Fibroblast of lung (primary cell): Measurements from ENCODE around the gene DGKG. TPM values are rescaled to one million over a fixed set of nuclear protein-coding genes. Genes with fewer than 3 reads are reported as not detected.

Experiments
- DNase-seq, 2 donors: peaks; one replicate each; pipeline versions ENCODE4 v3.0.0 to v3.0.0-alpha.2; 2010; ENCODE audit warnings: low read depth in 2 of 2
- H2AFZ ChIP-seq: 2 replicates; pipeline ENCODE4 v1.5.1; 2012; ENCODE audit warnings: low read length, control low read depth, inconsistent platforms
- H3K27ac ChIP-seq: 2 replicates; pipeline ENCODE4 v1.5.1; 2011; ENCODE audit warnings: low read length, control low read depth; ENCODE audit not compliant: insufficient read depth
- H3K27me3 ChIP-seq: 2 replicates; pipeline ENCODE4 v1.5.1; 2011; ENCODE audit warnings: mild to moderate bottlenecking, low read length; ENCODE audit not compliant: control insufficient read depth, insufficient read depth
- H3K36me3 ChIP-seq: 2 replicates; pipeline ENCODE4 v1.5.1; 2011; ENCODE audit warnings: low read length; ENCODE audit not compliant: control insufficient read depth, insufficient read depth
- H3K4me1 ChIP-seq: 2 replicates; pipeline ENCODE4 v1.5.1; 2011; ENCODE audit warnings: low read length; ENCODE audit not compliant: control insufficient read depth, insufficient read depth; ENCODE audit errors: extremely low read depth
- H3K4me2 ChIP-seq: 2 replicates; pipeline ENCODE4 v1.5.1; 2011; ENCODE audit warnings: low read length, control low read depth; ENCODE audit not compliant: insufficient read depth; ENCODE audit errors: extremely low read depth
- H3K4me3 ChIP-seq, 4 experiments: fragments of 200-600 bp in 1 of 4; sonication (generic) in 1 of 4; replicated peaks in 1 of 4; 2 replicates each; pipeline ENCODE4 v1.5.1; 2011 to 2016; ENCODE audit warnings: low read length in 4 of 4, low read depth in 3 of 4, mild to moderate bottlenecking in 3 of 4, control low read depth in 2 of 4, inconsistent platforms in 1 of 4, mixed read lengths in 1 of 4; ENCODE audit not compliant: insufficient read depth in 1 of 4; ENCODE audit errors: control extremely low read depth in 1 of 4
- H3K79me2 ChIP-seq: 2 replicates; pipeline ENCODE4 v1.5.1; 2012; ENCODE audit warnings: mild to moderate bottlenecking, low read length, inconsistent platforms; ENCODE audit not compliant: control insufficient read depth, insufficient read depth
- H3K9ac ChIP-seq: 2 replicates; pipeline ENCODE4 v1.5.1; 2011; ENCODE audit warnings: mild to moderate bottlenecking, low read length, control low read depth; ENCODE audit not compliant: insufficient read depth
- H3K9me3 ChIP-seq: 2 replicates; pipeline ENCODE4 v1.5.1; 2012; ENCODE audit warnings: low read depth, low read length; ENCODE audit not compliant: control insufficient read depth, insufficient read depth
- H4K20me1 ChIP-seq: 2 replicates; pipeline ENCODE4 v1.5.1; 2011; ENCODE audit warnings: low read length; ENCODE audit not compliant: control insufficient read depth, insufficient read depth; ENCODE audit errors: extremely low read depth
- EZH2 ChIP-seq: IDR thresholded peaks from 2 replicates; pipeline ENCODE4 v1.5.1; 2012; ENCODE audit warnings: low read length, control low read depth, mild to moderate bottlenecking; ENCODE audit errors: missing control alignments
- polyA plus RNA-seq, 2 donors: library from polyadenylated mRNA; depleted of rRNA in 1 of 2; stranded (reverse) in 1 of 2; unstranded in 1 of 2; fragments of >200 nt; gene quantifications; 2 replicates each; pipeline ENCODE4 v1.2.1, GENCODE V29; 2011 to 2012; ENCODE audit warnings: missing spikeins in 1 of 2
- total RNA-seq: library from RNA; depleted of rRNA; stranded (reverse); fragments of >200 nt; gene quantifications from 2 replicates; pipeline ENCODE4 v1.2.1, GENCODE V29; 2014
- TF ChIP-seq, protein P1 (sequence below), 2 donors: IDR thresholded peaks in 1 of 2; conservative IDR thresholded peaks in 1 of 2; 1 replicate in 1 of 2; 2 replicates in 1 of 2; pipeline ENCODE4 v1.5.1; 2011 to 2012; ENCODE audit warnings: low read length in 2 of 2, control low read depth in 1 of 2, inconsistent platforms in 1 of 2, low read depth in 1 of 2, mild to moderate bottlenecking in 1 of 2

DGKG gene
- total and polyA plus RNA-seq, 2 donors (not counting 1 experiment from before 2014, with no cell fraction given) = 3.7 to 4.8 TPM

DNA sequence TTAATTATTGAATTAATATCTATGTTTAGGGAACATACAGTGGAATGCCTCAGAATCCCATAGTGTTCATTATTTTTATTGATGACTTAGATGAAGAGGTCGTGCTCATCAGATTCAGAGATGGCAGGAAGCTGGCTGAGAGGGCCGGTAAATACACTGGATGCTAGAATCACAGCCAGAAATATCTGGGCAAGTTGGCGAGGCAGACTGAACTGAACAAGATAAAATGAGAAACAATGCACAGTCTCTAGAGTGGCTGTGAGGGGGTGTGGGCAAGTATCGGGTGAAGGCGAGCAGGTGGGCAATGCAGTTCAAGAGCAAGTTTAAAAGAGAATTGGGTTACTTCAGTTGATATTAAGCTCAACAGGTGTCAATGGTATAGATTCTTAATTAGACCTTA is 5.9 kb downstream of the DGKG start:
- Histone ChIP-seq H4K20me1 (no peaks in the 10 kb centered on the region), H3K27ac (no peak overlapping the region), H3K4me3 (no peak overlapping the region), H3K4me1 (no peaks in the 10 kb centered on the region), H3K79me2 (no peaks in the 10 kb centered on the region), H3K27me3 (peaks cover 6% of the 10 kb centered on the region), H3K4me2 (no peak overlapping the region), H2AFZ (no peak overlapping the region), H3K9ac (no peak overlapping the region), H3K9me3 (no peaks in the 10 kb centered on the region), H3K36me3 (no peaks in the 10 kb centered on the region)
- no peak for TF ChIP-seq EZH2
- TF ChIP-seq, protein P1, sequence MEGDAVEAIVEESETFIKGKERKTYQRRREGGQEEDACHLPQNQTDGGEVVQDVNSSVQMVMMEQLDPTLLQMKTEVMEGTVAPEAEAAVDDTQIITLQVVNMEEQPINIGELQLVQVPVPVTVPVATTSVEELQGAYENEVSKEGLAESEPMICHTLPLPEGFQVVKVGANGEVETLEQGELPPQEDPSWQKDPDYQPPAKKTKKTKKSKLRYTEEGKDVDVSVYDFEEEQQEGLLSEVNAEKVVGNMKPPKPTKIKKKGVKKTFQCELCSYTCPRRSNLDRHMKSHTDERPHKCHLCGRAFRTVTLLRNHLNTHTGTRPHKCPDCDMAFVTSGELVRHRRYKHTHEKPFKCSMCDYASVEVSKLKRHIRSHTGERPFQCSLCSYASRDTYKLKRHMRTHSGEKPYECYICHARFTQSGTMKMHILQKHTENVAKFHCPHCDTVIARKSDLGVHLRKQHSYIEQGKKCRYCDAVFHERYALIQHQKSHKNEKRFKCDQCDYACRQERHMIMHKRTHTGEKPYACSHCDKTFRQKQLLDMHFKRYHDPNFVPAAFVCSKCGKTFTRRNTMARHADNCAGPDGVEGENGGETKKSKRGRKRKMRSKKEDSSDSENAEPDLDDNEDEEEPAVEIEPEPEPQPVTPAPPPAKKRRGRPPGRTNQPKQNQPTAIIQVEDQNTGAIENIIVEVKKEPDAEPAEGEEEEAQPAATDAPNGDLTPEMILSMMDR (conservative IDR thresholded peaks at IDR 0.05 in 1 of 2, IDR thresholded peaks at IDR 0.05 in 1 of 2; ENCODE audit: low read depth in 1 of 2, low read length in 2 of 2) = no peak
- no peak for DNase-seq

GRCh38 chr3:186354100-186354499 is 7.9 kb downstream of the DGKG start:
- TF ChIP-seq EZH2 = no peak
- TF ChIP-seq, protein P1 (conservative IDR thresholded peaks at IDR 0.05 in 1 of 2, IDR thresholded peaks at IDR 0.05 in 1 of 2; ENCODE audit: low read depth in 1 of 2, low read length in 2 of 2) = no peak

DNA sequence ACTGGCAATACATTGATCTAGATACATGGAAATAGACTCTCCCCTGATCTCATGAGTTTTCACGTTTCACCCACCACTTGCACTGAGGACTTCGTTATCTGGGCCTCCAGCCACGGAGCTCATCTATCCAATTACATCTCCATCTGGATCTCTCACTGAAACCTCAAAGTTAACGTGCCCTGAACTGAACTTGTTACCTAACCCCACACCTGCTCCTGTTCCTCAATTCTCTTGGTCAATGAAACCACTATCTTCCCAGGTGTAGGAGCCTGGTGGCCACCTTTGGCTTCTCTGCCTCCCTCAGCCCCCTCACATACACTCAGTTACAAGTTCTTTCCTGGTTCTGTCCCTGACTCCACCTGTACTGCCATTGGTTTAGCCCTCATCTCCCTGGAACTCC is 9.7 kb downstream of the DGKG start:
- no peaks in the 10 kb centered on the region for H3K27me3 ChIP-seq
- no peaks in the 10 kb centered on the region for H3K4me1 ChIP-seq
- H3K27ac ChIP-seq = no peak overlapping the region
- no peak overlapping the region for H3K4me3 ChIP-seq
- TF ChIP-seq EZH2 = no peak
- TF ChIP-seq, protein P1 (conservative IDR thresholded peaks at IDR 0.05 in 1 of 2, IDR thresholded peaks at IDR 0.05 in 1 of 2; ENCODE audit: low read depth in 1 of 2, low read length in 2 of 2) = no peak
- no peak overlapping the region for H2AFZ ChIP-seq
- H3K36me3 ChIP-seq = no peaks in the 10 kb centered on the region
- no peak overlapping the region for H3K9ac ChIP-seq
- H3K4me2 ChIP-seq = no peak overlapping the region
- H3K79me2 ChIP-seq = no peaks in the 10 kb centered on the region
- no peak for DNase-seq
- H3K9me3 ChIP-seq = no peaks in the 10 kb centered on the region
- no peaks in the 10 kb centered on the region for H4K20me1 ChIP-seq

More at GRCh38 chr3:186354100-186354499, 7.9 kb downstream of the DGKG start:
- no peaks in the 10 kb centered on the region for H3K9me3 ChIP-seq
- no peak for DNase-seq
- no peaks in the 10 kb centered on the region for H4K20me1 ChIP-seq
- H3K36me3 ChIP-seq = no peaks in the 10 kb centered on the region
- H2AFZ ChIP-seq = no peak overlapping the region
- no peak overlapping the region for H3K27ac ChIP-seq
- H3K79me2 ChIP-seq = no peaks in the 10 kb centered on the region
- H3K9ac ChIP-seq = no peak overlapping the region
- H3K4me3 ChIP-seq = no peak overlapping the region
- no peaks in the 10 kb centered on the region for H3K4me1 ChIP-seq
- no peaks in the 10 kb centered on the region for H3K27me3 ChIP-seq
- H3K4me2 ChIP-seq = no peak overlapping the region
